Gastroesophageal sphincter (tissue), 4 donors: ENCODE data around the gene LOXHD1. TPM values are rescaled to one million over a fixed set of nuclear protein-coding genes. Genes with fewer than 3 reads are reported as not detected.

Experiments used
- ATAC-seq: fragments of 150-250 bp; one replicate; pipeline ENCODE4 v1.9.1; 2016; ENCODE audit warnings: mild to moderate bottlenecking, moderate library complexity
- H3K27ac ChIP-seq, 4 donors: fragments of 200-600 bp; sonication (generic) in 3 of 4; 1 replicate in 3 of 4; 2 replicates in 1 of 4; pipeline ENCODE4 v1.5.1; 2016 to 2019
- H3K27me3 ChIP-seq: fragments of 200-600 bp; sonication (generic); one replicate; pipeline ENCODE4 v1.5.1; 2019
- H3K36me3 ChIP-seq, 2 donors: fragments of 200-600 bp; sonication (generic); one replicate each; pipeline ENCODE4 v1.5.1; 2019; ENCODE audit warnings: control low read depth in 1 of 2
- H3K4me1 ChIP-seq, 3 donors: fragments of 200-600 bp; sonication (generic); 1 replicate in 2 of 3; 2 replicates in 1 of 3; pipeline ENCODE4 v1.5.1; 2016 to 2019; ENCODE audit warnings: control low read depth in 2 of 3
- H3K4me3 ChIP-seq, 2 donors: fragments of 200-600 bp; sonication (generic); one replicate each; pipeline ENCODE4 v1.5.1; 2019; ENCODE audit warnings: mild to moderate bottlenecking in 1 of 2, moderate library complexity in 1 of 2
- H3K9me3 ChIP-seq, 3 donors: fragments of 200-600 bp; sonication (generic); one replicate each; pipeline ENCODE4 v1.5.1; 2017 to 2019; ENCODE audit warnings: control low read depth in 2 of 3
- CTCF ChIP-seq, 4 experiments: fragments of 200-600 bp in 2 of 4; fragments of 450-650 bp in 2 of 4; sonication (generic) in 1 of 4; IDR thresholded peaks; one replicate each; pipeline ENCODE4 v1.5.1; 2017 to 2019; ENCODE audit warnings: antibody characterized with exemption in 4 of 4, mild to moderate bottlenecking in 2 of 4, moderate library complexity in 2 of 4
- EP300 ChIP-seq: sonication (generic); formaldehyde crosslinking; IDR thresholded peaks from one replicate; pipeline ENCODE4 v1.6.1; 2017; ENCODE audit warnings: antibody characterized with exemption, mild to moderate bottlenecking
- POLR2A ChIP-seq, 2 donors: fragments of 450-650 bp; IDR thresholded peaks; one replicate each; pipeline ENCODE4 v1.6.1; 2017; ENCODE audit warnings: antibody characterized with exemption in 2 of 2, mild to moderate bottlenecking in 2 of 2, moderate library complexity in 1 of 2
- POLR2AphosphoS5 ChIP-seq: sonication (generic); formaldehyde crosslinking; IDR thresholded peaks from one replicate; pipeline ENCODE4 v1.6.1; 2017; ENCODE audit warnings: antibody characterized with exemption
- WGBS, 2 donors: methylation state at CpG; one replicate each; pipeline ENCODE4 v1.1.5; 2018; ENCODE audit warnings: low coverage in 1 of 2; 5-methylcytosine and 5-hydroxymethylcytosine counted together
- total RNA-seq, 4 donors: library from RNA; depleted of rRNA; stranded (reverse); fragments of >200 nt; gene quantifications; one replicate each; pipeline ENCODE4 v1.1.0, GENCODE V29; 2016

LOXHD1 gene
- total RNA-seq, 4 donors from 2014 or later, result 0.15 to 0.27 TPM; not detected in 2

- Histone ChIP-seq H3K4me1 (no peaks in the 10 kb centered on the region), H3K36me3 (no peaks in the 10 kb centered on the region), H3K27me3 (no peaks in the 10 kb centered on the region), H3K4me3 (no peak overlapping the region), H3K27ac (no peak overlapping the region), H3K9me3 (no peaks in the 10 kb centered on the region)
- 85 to 90% methylated on average over 6 to 7 of the region's 7 CpGs for WGBS, 2 donors
- TF ChIP-seq POLR2A (IDR thresholded peaks at IDR 0.05) (no peak), EP300 (no peak), CTCF (IDR thresholded peaks at IDR 0.05) (no peak), POLR2AphosphoS5 (no peak)
- no peak for ATAC-seq
Observed at GRCh38 chr18:46569211-46569610, 87.8 kb downstream of the LOXHD1 start.

GRCh38 chr18:46567196-46567595 lies 89.8 kb downstream of the LOXHD1 start:
- 60 to 80% methylated on average over 1 to 2 of the region's 2 CpGs for WGBS, 2 donors
- ATAC-seq, result no peak
- no peaks in the 10 kb centered on the region for H3K4me1 ChIP-seq
- no peaks in the 10 kb centered on the region for H3K36me3 ChIP-seq
- no peak overlapping the region for H3K4me3 ChIP-seq
- no peak for TF ChIP-seq EP300
- TF ChIP-seq POLR2A (IDR thresholded peaks at IDR 0.05), result no peak
- no peak for TF ChIP-seq CTCF (IDR thresholded peaks at IDR 0.05)
- TF ChIP-seq POLR2AphosphoS5, result no peak
- peaks cover 5% of the 10 kb centered on the region for H3K27me3 ChIP-seq
- no peaks in the 10 kb centered on the region for H3K9me3 ChIP-seq
- H3K27ac ChIP-seq, result no peak overlapping the region

GRCh38 chr18:46566111-46566510 lies 90.9 kb downstream of the LOXHD1 start:
- no peak for ATAC-seq
- Histone ChIP-seq H3K27me3 (peaks cover 5% of the 10 kb centered on the region), H3K27ac (no peak overlapping the region), H3K4me1 (no peaks in the 10 kb centered on the region), H3K36me3 (no peaks in the 10 kb centered on the region), H3K9me3 (no peaks in the 10 kb centered on the region), H3K4me3 (no peak overlapping the region)
- TF ChIP-seq CTCF (IDR thresholded peaks at IDR 0.05), result no peak
- no peak for TF ChIP-seq POLR2A (IDR thresholded peaks at IDR 0.05)
- TF ChIP-seq EP300, result no peak
- TF ChIP-seq POLR2AphosphoS5, result no peak
- 67% methylated on average over 3 of the region's 10 CpGs; no CpG with 5 or more reads in 1 of the 2 donors for WGBS, 2 donors

- Histone ChIP-seq H3K27me3 (peaks cover 5% of the 10 kb centered on the region), H3K27ac (no peak overlapping the region), H3K36me3 (no peaks in the 10 kb centered on the region), H3K4me1 (no peaks in the 10 kb centered on the region), H3K9me3 (no peaks in the 10 kb centered on the region), H3K4me3 (no peak overlapping the region)
- no peak for TF ChIP-seq POLR2AphosphoS5
- no peak for TF ChIP-seq EP300
- no peak for TF ChIP-seq CTCF (IDR thresholded peaks at IDR 0.05)
- no peak for TF ChIP-seq POLR2A (IDR thresholded peaks at IDR 0.05)
- 67 to 84% methylated on average over 1 to 5 of the region's 5 CpGs for WGBS, 2 donors
- no peak for ATAC-seq
Observed at GRCh38 chr18:46565256-46565655, 91.8 kb downstream of the LOXHD1 start.

- peaks cover 5% of the 10 kb centered on the region for H3K27me3 ChIP-seq
- 53 to 57% methylated on average over 2 to 3 of the region's 4 CpGs for WGBS, 2 donors
- H3K36me3 ChIP-seq, result no peaks in the 10 kb centered on the region
- TF ChIP-seq POLR2A (IDR thresholded peaks at IDR 0.05), result no peak
- TF ChIP-seq EP300, result no peak
- TF ChIP-seq POLR2AphosphoS5, result no peak
- TF ChIP-seq CTCF (IDR thresholded peaks at IDR 0.05), result no peak
- no peak for ATAC-seq
- H3K27ac ChIP-seq, result no peak overlapping the region
- H3K4me3 ChIP-seq, result no peak overlapping the region
- no peaks in the 10 kb centered on the region for H3K9me3 ChIP-seq
- H3K4me1 ChIP-seq, result no peaks in the 10 kb centered on the region
Observed at GRCh38 chr18:46563317-46563716, 93.7 kb downstream of the LOXHD1 start.
